Glomerular visceral epithelial cell (primary cell): ENCODE results near the gene LRRC10B.

Source experiments
- DNase-seq: peaks from one replicate; pipeline ENCODE4 v3.0.0-alpha.2; 2016; ENCODE audit errors: extremely low spot score

LRRC10B gene

GRCh38 chr11:61486779-61487178 is 21.8 kb upstream of the LRRC10B start:
- peak; percentile 32 for DNase-seq

- no peak for DNase-seq
Observed at GRCh38 chr11:61487342-61488025, 21.1 kb upstream of the LRRC10B start.

- DNase-seq: no peak
Observed at GRCh38 chr11:61488651-61489291, 19.8 kb upstream of the LRRC10B start.

DNA sequence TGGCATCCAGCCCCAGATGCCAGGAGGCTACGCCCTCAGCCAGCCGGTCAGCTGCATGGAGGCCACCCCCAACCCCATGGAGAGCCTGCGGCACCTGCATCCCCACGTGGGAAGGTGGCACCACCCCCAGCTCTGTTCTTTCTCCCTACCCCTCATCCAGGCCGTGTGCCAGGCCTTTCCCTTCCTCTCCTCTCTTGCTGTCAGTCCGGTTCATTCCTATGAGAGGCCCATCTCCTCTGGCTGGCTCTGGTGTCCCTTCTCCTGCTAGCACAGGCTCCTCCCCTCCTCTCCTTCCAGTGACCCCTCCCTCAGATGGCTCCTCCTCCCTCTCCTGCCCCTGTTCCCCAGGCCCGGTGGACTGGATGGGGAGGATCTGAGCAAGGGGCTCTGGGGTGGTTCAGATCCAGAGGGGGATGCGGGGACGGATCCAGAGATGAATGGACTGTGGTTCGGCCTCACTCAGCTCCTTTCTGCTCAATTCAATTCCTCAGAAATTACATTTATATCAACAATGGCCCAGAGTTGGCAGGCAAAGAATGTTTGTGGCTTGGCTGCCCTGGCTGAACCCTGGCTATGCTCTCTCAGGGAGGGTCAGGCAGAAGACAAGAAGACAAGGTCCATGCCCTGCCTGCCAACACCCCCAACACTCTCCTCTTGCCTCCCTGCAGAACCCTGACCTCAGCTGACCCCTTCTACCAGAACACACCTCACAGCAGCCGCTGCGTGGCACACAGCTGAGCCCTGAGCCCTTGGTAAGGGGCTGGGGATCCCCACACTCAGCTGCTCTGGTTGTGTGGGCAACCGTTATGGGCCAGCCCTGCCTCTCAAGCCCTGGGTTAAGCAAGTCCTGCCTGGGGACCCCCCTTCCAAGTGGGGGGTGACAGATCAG is 18.5 kb upstream of the LRRC10B start:
- DNase-seq: no peak

DNA sequence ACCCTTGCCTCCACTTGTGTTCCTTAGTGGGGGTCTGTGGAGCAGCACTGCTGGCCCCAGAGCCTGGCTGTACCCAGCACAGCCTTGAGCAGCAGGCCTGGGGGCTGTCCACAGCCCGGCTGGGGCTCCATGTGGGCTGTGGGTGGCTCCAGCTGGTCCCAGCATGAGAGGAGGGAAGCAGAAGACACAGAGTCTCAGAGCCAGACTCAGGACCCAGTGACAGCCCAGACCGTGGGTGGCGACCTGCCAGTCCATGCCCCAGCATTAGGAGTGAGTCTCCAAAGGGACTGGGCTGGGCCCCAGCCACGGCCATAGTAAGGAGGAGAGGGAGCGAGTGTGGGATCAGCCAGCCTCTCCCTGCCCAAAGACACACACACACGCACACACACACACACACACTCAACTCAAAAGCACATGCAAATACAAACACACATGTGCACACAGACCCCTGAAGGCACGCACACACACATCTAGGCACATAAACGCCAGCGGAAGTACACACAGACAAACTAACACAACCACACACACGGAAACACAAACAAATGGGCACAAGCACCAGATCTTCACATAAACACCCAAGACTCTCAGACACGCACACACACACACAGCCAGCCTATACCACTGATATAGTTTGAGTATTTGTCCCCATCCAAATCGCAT is 16.7 kb upstream of the LRRC10B start:
- no peak for DNase-seq

DNA sequence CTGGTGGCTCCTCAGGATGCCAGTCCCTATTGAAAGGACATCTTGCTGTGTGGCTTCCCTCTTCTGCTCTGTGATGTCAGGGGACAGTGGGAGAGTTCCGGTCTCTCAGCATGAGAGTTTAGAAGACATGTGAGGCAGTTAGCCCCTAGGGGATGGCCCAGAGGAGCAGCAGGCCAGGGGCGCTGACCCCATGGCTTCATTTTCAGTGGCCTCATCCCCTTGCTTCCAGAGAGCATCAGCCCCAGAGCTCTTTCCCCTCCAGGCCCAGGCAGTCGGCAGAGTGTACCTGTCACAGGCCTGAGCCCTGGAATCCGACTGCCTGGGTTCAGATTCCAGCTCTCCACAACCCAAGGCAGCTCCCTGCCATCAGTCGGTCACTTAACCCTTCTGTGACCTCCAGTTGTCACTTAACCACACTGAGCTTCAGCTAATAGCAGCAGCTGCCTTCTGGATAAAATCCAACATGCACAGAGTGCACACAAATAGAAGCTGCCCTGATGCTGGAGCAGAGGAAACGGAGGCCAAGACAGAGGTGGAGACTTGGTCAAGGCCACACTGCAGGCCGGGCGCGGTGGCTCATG is 14.1 kb upstream of the LRRC10B start:
- DNase-seq: no peak

DNA sequence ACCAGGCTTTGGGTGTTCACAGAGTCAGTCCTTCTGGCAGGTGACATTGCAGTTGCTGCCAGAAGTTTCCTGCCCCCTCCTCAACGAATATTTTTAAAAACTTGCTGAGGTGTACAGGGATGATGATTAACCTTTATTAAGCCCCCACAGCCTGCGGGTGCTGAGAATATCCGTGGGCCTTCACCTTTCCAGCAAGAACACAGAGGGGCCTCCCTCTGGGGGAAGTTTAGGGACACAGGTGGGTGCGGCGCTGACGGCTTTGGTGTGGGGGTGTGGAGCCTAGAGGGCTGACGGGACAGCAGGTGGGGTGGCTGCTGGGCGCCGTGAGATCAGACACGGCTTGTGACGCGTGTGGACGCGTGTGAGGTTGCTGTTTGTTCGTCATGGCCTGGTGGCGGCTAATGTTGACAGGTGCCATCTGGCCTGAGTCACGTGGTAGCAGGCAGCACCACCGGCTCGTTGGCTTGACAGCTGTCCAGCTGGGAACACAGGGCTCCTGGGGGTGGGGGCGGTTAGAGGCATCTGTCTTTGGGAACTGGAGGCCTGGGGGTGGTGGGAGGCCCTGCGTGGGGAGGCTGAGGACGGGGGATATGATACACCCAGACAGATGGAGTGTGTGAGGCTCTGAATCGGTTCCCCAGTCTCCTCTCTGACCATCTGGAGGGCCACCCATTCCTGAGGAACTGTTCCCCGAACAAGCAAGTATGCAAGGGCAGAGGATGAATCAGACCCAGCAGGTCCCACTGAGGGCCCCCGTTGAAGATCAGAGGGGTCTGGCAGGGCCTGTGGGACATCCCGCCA is 12.5 kb upstream of the LRRC10B start:
- no peak for DNase-seq

DNA sequence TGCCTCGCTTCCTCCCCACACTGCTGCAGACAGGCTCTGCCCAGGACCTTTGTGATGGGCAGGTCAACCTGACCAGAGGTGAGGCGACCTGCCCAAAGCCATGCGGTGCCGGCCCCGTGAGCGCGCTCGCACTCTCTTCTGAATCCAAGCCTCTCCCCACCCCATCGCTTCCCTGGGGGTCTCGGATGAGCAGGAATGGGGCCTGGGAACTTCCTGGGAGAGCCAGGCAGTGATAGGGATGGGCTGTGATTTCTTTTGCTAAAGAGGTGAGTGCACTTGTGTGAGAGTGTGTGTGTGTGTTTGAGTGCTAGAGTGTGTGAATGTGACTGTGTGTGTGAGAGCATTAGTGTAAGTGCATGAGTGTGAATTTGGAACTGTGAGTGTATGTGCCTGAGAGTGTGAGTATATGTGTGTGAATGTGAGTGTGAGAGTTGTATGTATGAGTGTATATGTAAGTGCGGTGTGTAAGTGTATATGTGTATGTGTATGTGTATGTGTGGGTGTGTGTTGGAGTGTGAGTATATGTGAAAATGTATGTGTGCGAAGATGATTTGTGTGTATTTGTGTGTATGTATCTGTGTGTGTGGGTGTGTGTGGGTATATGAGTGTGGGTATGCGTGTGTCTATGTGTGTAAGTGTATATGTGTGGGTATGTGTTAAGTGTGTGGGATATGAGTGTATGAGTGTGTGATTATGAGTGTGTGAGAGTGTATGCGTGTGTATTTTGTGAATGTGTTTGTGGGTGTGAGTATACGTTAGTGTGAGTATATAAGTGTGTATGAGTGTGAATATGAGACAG is 11.7 kb upstream of the LRRC10B start:
- DNase-seq: no peak

GRCh38 chr11:61497473-61497872 is 11.1 kb upstream of the LRRC10B start:
- DNase-seq: no peak

GRCh38 chr11:61497876-61498275 is 10.7 kb upstream of the LRRC10B start:
- DNase-seq: no peak

GRCh38 chr11:61498767-61499341 is 9.7 kb upstream of the LRRC10B start:
- no peak for DNase-seq

DNA sequence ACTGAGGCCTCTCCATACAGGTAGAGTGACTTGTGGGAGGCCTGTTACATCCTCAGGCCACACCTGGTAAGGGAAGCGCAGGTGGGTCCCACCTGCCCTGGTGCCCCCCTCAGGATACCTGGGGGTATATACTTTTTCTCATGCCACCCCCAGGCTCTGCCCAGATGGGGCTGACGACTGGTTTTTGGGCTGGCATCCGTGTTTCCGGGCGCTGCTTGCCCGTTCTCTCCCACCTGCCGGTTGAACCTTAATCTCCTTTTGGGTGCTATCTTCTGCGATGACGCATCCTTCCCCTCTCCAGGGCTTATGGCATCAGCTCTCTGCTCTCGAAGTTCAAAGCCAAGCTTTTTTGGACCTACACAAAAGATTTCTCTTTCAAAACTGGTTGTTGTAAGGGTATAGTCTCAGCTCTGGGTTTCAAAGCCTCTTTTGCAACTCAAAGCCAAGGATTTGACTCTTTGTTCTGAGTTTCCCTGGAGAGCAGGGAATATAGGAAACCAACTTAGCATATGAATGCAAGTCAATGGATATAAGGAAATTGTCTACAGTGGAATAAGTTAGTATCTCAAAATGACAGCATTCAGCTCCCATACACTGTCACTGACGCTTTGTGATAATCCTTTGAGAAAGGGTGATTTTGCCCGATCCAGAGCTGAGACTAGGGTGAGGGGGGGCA is 8.6 kb upstream of the LRRC10B start:
- no peak for DNase-seq

GRCh38 chr11:61502522-61502921 is 6.0 kb upstream of the LRRC10B start:
- no peak for DNase-seq

GRCh38 chr11:61503135-61503770 is 5.3 kb upstream of the LRRC10B start:
- no peak for DNase-seq

GRCh38 chr11:61505106-61505505 is 3.4 kb upstream of the LRRC10B start:
- DNase-seq: no peak

GRCh38 chr11:61505640-61506155 is 2.9 kb upstream of the LRRC10B start:
- DNase-seq: peak; percentile 53

DNA sequence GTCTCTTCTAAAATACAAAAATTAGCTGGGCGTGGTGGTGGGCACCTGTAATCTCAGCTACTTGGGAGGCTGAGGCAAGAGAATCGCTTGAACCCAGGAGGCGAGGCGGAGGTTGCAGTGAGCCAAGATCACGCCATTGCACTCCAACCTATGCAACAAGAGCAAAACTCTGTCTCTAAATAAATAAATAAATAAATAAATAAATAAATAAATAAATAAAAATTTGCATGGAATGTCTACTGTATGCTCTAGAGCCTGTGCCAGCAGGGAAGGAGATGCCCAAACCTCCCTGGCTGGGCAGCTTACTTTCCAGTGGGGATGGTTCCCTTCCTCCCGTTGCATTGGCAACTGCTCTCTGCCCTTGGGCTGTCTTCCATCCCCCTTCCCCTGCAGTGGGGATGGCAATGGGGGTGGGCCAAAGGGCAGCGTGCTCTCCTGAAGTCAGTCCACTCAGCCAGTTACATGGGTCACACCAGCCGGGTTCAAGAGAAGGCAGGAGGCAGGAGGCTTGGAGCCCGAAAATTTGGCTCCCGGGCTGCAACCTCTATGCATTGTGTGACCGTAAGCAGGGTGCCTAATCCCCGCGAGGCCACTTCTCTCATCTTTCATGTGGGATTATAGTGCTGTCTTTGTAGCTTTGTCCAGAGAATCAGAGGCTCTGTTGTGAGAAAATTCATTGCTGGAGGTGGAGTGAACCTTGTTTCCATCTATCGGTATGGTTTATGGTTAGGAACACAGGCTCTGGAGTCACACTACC is 1.4 kb upstream of the LRRC10B start:
- DNase-seq: no peak
